Stimulated activated effector memory CD8-positive, alpha-beta T cell treated with anti-CD3 and anti-CD28 coated beads, Interleukin-12 subunit alpha, Interleukin-12 subunit beta, amount 100 ng/mL, for 72 hours (primary cell): ENCODE results near the gene PREX1.

Source experiments
- ATAC-seq: fragments of 150-1000 bp; cut with Tn5 transposase; 2 replicates; pipeline ENCODE4 v1.10.0; 2021
- DNase-seq, 2 donors: peaks; one replicate each; pipeline ENCODE4 v3.0.0; 2021 to 2022; ENCODE audit warnings: low spot score in 2 of 2
- H3K27ac Mint-ChIP-seq: one replicate; pipeline ENCODE4 v1.8.0; 2022; ENCODE audit warnings: mild to moderate bottlenecking, mixed read lengths
- H3K36me3 Mint-ChIP-seq: one replicate; pipeline ENCODE4 v1.8.0; 2022; ENCODE audit warnings: mild to moderate bottlenecking, mixed read lengths
- H3K4me1 Mint-ChIP-seq: one replicate; pipeline ENCODE4 v1.8.0; 2022; ENCODE audit warnings: mixed read lengths
- H3K4me3 Mint-ChIP-seq: one replicate; pipeline ENCODE4 v1.8.0; 2022; ENCODE audit warnings: mild to moderate bottlenecking, mixed read lengths
- H3K9me3 Mint-ChIP-seq: one replicate; pipeline ENCODE4 v1.8.0; 2022; ENCODE audit warnings: mixed read lengths

The PREX1 gene

DNA sequence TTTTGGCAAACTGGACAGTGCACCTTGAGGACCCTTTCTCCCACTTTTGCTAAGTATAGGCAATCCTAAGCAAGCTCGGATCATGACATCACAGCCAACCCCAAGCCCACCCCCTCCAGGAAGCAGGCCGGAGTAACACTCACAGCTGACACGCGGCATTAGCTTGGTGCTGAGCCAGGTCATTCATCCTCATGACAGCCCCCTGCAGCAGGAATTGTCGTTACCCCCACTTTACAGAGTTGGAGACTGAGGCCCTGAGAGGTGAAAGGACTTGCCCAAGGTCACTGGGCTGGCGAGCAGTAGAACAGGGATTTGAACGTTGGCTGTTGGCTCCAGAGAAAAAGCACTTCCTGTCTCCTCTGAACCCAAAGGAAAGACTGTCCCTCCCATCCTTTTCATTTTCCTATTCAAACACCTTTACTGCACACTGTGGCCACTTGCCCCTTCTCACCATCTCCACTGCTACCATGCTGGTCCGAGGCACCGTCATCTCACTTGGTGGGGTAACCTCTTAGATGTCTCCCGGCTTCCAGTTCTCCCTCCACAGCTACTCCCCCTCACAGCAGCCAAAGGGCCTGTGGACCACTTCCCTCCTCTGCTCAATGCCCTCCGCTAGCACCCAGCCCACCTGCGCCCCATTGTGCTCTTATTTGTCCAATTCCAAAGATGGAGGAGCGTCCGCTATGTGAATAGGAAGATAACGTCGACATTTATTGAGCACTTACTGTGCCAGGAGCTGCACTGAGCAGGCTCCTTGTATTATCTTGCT lies 84.7 kb downstream of the PREX1 start:
- Mint-ChIP-seq H3K27ac (peak overlapping the region; percentile 91), H3K36me3 (peaks cover 94% of the 10 kb centered on the region), H3K4me3 (no peak overlapping the region), H3K9me3 (no peaks in the 10 kb centered on the region), H3K4me1 (peaks cover 54% of the 10 kb centered on the region)
- DNase-seq (no peak), ATAC-seq (no peak)

DNA sequence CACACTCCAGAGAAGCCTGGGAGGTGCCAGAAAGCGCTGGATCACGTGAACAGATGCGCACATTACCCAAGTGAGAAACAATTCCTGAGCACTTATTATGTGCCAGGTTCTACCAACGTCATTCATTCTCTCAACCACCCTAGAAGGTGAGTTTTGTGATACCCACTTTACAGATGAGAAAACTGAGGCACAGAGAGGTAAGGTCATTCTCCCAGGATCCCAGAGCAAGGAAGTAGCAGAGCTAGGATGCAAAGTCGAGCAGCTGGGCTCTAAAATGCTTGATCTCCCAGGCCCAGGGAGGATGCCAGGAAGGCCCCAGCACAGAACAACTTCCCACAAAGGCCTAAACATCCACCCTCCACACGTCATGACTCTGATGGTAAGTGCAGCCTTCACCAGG lies 85.6 kb downstream of the PREX1 start:
- peak overlapping the region; percentile 91 for H3K27ac Mint-ChIP-seq
- ATAC-seq (no peak), DNase-seq (no peak)
- peaks cover 58% of the 10 kb centered on the region for H3K4me1 Mint-ChIP-seq
- peaks cover 97% of the 10 kb centered on the region for H3K36me3 Mint-ChIP-seq
- H3K9me3 Mint-ChIP-seq = no peaks in the 10 kb centered on the region
- no peak overlapping the region for H3K4me3 Mint-ChIP-seq

DNA sequence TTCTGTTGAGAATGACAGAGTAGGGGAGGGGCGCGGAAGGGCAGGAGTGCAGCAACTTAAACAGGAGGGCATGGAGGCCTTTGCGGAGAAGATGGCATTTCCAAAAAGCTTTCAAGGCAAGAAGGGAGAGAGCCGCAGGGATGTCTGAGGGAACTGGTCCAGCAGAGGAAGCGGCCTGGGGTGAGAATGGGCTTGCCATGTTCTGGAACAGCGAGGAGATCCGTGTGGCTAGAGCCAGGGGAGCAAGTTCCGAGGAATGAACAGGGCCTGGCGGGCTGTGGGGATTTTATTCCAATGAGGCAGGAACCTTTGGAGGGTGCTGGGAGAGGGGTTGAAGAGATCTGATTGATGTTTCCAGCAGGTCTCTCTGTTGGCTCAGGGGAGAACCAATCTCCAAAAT lies 86.1 kb downstream of the PREX1 start:
- ATAC-seq (no peak), DNase-seq (no peak)
- Mint-ChIP-seq H3K9me3 (no peaks in the 10 kb centered on the region), H3K27ac (peak overlapping the region; percentile 3), H3K36me3 (peaks cover 98% of the 10 kb centered on the region), H3K4me3 (no peak overlapping the region), H3K4me1 (peaks cover 64% of the 10 kb centered on the region)

DNA sequence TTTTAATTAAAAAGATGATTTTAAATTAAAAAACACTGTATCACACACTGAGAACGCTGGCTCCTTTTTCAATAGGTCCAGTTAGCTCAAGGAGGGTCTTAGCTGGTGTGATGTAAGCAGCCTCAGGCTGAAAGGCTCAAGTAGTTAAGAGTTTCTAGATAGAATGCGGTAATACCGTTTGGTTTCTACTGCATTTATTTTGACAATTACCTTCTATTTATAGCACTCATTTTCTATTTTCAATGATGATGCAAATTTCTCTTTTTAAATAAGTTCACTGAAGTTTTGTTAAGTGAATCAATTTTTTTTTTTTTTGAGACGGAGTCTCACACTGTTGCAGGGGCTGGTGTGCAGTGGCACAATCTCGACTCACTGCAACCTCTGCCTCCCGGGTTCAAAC lies 87.1 kb downstream of the PREX1 start:
- ATAC-seq (no peak), DNase-seq (no peak)
- H3K4me3 Mint-ChIP-seq = no peak overlapping the region
- H3K27ac Mint-ChIP-seq = no peak overlapping the region
- peaks cover 73% of the 10 kb centered on the region for H3K4me1 Mint-ChIP-seq
- peaks cover 99% of the 10 kb centered on the region for H3K36me3 Mint-ChIP-seq
- no peaks in the 10 kb centered on the region for H3K9me3 Mint-ChIP-seq

DNA sequence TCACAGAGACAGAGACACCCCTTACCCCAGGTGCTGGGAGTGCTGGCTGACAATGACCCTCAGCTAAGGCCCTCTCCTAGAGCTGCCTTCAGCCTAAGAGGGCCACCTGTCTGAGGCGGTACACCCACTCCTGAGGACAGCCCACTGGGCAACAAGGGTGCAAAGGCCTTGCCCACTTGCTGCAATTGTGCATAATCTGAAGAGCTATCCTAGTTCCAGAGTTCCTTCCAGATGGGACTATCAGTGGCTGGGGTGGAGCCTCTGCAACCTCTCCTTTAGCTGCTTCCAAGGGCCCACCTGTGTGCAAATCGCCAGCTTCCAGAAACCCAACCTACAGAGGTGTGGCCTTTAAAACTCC lies 87.5 kb downstream of the PREX1 start:
- H3K36me3 Mint-ChIP-seq = peaks cover 98% of the 10 kb centered on the region
- DNase-seq = no peak
- ATAC-seq = no peak
- no peaks in the 10 kb centered on the region for H3K9me3 Mint-ChIP-seq
- peak overlapping the region; percentile 98 for H3K27ac Mint-ChIP-seq
- H3K4me1 Mint-ChIP-seq = peaks cover 78% of the 10 kb centered on the region
- peak overlapping the region; percentile 72 for H3K4me3 Mint-ChIP-seq

DNA sequence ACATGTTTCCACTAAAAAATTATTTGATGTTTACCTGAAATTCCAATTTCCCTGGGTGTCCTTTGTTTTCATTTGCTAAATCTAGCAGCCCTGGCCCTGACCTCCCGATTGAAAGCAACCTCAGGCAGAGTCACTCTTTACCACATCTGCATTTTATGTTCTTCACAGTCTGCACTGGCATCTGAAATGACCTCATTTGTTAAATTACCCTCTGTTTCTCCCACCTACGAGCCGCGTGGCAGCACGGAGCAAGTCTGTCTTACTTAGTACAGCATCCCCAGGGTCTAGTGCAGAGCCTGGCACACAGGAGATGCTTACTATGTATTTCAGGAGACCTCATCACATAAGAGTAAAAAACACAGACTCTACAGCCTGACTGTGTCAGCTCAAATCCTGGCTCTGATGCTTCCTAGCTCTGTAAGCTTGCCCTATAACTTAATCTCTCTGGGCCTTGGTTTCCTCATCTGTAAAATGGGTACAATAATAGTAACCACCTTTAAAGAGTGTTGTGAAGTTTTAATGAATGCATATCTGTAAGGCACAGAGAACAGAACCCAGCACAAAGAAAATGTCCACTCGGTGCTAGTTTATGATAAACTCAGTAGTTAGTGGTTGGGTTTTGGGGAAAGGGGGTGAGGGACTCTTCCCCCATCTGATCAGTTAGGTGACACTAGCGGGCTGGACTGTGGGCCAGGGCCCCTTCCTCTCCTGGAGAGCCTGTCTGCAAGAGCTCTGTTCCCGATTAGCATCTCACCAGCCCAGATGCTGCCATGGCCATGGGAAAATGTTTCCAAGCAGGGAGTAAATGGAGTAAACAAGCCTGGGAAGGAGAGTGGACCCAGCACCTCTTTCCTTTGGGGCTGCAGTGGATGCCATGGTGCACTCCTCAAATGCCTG lies 88.2 kb downstream of the PREX1 start:
- Mint-ChIP-seq H3K36me3 (peaks cover 92% of the 10 kb centered on the region), H3K27ac (peak overlapping the region; percentile 98), H3K4me1 (peaks cover 82% of the 10 kb centered on the region), H3K4me3 (peak overlapping the region; percentile 72), H3K9me3 (no peaks in the 10 kb centered on the region)
- ATAC-seq (peak; percentile 85), DNase-seq (peak in 1 of 2 donors; percentile 69)

DNA sequence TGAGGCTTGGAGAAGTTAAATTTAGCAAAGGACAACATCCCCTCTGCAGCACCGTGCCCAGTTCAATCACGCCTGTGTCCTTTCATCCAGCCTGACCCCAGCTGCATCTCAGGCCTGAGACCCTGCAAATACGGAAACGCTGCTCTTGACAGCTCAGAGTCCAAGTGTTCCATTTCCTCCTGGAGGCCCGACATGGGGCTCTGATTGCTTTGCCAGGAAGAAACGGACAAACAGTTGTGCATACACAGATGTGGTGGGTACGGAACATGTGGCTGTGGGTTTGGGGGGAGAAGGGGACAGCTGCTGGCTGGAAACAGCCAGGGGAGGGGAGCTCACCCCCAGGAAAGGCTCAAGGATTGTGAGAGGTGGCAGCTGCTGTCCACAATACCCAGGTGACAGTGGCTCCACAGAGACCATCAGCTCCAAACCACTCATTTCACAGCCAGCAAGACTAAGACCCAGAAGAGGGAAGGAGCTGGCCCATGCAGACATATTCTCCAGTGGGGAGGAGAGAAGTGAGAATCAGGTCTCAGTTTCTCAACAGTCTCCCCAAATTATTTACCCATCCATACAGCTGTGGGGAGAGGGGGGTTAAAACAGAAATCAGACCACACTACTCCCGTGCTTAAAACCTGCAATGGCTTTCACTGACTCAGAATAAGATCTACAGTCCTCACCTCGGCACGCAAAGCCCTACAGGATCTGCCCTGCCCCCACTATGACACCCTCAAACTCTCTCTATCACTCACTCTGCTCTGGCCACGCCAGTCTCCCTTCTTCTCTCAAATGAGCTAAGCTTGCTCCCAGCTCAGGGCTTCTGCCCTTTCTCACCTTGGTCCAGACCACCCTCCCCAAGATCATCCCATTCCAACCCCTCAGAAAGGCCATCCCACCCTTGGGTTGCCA lies 89.1 kb downstream of the PREX1 start:
- H3K4me1 Mint-ChIP-seq = peaks cover 79% of the 10 kb centered on the region
- peak; percentile 94 for ATAC-seq
- H3K4me3 Mint-ChIP-seq = peak overlapping the region; percentile 72

DNA sequence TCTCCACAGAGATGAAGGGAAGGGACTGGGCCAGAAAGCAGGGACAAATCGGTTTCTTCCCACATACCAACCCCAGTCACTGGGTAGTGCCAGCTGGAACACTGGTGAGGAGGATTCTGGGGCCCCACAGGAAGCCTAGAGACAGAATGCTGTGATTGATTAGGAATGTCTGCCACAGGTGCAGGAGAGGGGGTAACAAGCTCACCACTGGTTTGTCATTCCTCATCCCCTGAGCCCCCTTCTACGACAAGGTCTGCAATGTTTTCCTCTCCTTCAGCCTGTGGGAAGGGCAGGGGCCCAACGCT lies 89.8 kb downstream of the PREX1 start:
- DNase-seq = no peak
- Mint-ChIP-seq H3K4me1 (peaks cover 79% of the 10 kb centered on the region), H3K4me3 (peak overlapping the region; percentile 72), H3K9me3 (no peaks in the 10 kb centered on the region), H3K27ac (peak overlapping the region; percentile 98), H3K36me3 (peaks cover 90% of the 10 kb centered on the region)
- no peak for ATAC-seq

More for the DNA sequence above, 89.1 kb downstream of the PREX1 start:
- peak in 1 of 2 donors; percentile 89 for DNase-seq
- Mint-ChIP-seq H3K9me3 (no peaks in the 10 kb centered on the region), H3K27ac (peak overlapping the region; percentile 98), H3K36me3 (peaks cover 90% of the 10 kb centered on the region)

DNA sequence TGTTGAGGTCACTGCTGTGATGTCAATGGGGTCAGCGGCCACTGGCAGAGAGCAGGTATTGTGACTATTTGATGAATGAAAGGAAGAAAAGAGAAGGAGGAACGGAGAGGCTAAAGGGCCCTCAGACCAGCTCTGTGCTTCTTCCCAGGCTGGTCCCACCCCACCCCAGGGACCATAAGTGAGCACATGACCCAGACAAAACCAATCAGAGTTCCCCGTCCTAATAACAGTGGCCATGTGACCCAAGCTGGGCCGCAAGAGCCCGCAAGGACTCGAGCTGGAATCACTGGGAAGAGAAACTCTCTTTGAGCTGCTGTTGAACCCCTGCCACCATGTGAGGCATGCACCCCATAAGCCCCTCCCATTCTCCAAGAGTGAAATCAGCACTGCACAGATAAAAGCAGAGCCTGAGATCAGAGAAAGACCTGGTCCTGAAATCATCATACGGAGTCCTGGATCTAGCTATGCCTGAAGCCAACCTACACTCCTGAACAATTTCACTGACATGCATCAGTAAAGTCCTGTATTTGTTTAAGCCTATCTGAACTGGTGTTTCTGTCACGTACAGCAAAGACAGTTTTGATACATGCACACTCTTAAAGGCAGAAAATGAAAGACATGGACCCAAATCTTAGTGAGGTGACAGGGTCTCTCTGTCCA lies 90.2 kb downstream of the PREX1 start:
- Mint-ChIP-seq H3K27ac (peak overlapping the region; percentile 98), H3K4me1 (peaks cover 80% of the 10 kb centered on the region), H3K9me3 (no peaks in the 10 kb centered on the region), H3K36me3 (peaks cover 88% of the 10 kb centered on the region), H3K4me3 (peak overlapping the region; percentile 72)
- no peak for ATAC-seq
- DNase-seq = no peak

DNA sequence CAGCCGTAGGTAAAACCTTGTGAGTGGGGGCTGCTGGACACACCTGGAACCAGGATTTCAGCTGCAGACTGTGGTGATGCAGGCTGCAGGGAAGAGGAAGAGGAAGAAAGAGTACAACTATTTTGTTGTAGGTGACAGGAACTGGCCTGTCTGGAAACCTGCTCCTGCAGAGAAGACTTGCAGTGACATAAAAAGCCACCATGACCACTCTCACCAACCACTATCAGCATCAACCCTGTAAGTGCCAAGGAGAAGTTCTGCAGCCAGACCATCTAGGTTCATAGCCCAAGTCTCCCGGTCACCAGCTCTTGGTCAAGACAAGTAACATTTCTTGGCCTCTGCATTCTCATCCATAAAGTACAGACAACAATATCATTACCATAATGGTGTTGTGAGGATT lies 91.2 kb downstream of the PREX1 start:
- Mint-ChIP-seq H3K27ac (peak overlapping the region; percentile 98), H3K4me3 (no peak overlapping the region), H3K36me3 (peaks cover 88% of the 10 kb centered on the region)

DNA sequence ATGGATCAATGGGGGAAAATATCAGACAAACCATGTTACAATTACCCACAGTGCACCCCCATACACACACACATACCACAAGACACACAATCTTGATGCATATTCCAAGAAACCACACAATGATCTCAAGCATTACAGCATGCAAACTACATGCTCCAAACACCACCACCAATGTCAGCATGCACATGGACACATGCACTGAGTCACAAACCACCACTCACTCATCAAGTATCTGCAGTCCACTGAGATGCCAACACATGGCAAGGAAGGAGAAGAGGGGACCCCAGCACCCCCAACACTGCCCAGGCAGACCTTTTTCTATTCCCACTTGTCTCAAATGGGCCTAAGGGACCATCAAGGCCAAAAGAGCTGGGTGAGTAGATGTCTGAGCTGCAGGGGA lies 91.6 kb downstream of the PREX1 start:
- Mint-ChIP-seq H3K4me1 (peaks cover 75% of the 10 kb centered on the region), H3K9me3 (no peaks in the 10 kb centered on the region), H3K36me3 (peaks cover 88% of the 10 kb centered on the region), H3K4me3 (no peak overlapping the region), H3K27ac (peak overlapping the region; percentile 98)
- no peak for DNase-seq
- ATAC-seq = peak; percentile 25

More for the DNA sequence above, 91.2 kb downstream of the PREX1 start:
- ATAC-seq (no peak), DNase-seq (no peak)
- Mint-ChIP-seq H3K9me3 (no peaks in the 10 kb centered on the region), H3K4me1 (peaks cover 75% of the 10 kb centered on the region)

DNA sequence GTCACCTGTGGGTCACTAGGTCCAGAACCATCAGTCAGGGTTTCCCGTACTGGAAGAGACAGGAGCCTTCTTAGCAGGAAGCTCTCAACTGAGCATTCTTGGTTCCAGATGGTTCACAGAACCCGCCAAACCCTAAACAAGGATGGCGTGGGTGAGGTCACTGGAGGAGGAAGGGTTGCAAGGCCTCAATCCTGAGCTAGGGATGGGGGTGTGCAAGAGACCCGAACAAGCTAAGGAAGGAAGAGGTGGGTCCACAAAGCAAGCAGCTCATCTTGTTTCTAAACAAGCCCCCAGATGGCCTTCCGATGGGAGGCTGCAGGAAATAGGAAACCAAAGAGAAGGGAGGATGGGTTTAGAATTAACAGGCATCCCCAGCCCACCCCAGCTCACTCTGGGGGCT lies 92.7 kb downstream of the PREX1 start:
- peak overlapping the region; percentile 80 for H3K27ac Mint-ChIP-seq
- H3K4me1 Mint-ChIP-seq = peaks cover 80% of the 10 kb centered on the region
- H3K4me3 Mint-ChIP-seq = no peak overlapping the region
- ATAC-seq (no peak), DNase-seq (no peak)
- no peaks in the 10 kb centered on the region for H3K9me3 Mint-ChIP-seq
- H3K36me3 Mint-ChIP-seq = peaks cover 88% of the 10 kb centered on the region

DNA sequence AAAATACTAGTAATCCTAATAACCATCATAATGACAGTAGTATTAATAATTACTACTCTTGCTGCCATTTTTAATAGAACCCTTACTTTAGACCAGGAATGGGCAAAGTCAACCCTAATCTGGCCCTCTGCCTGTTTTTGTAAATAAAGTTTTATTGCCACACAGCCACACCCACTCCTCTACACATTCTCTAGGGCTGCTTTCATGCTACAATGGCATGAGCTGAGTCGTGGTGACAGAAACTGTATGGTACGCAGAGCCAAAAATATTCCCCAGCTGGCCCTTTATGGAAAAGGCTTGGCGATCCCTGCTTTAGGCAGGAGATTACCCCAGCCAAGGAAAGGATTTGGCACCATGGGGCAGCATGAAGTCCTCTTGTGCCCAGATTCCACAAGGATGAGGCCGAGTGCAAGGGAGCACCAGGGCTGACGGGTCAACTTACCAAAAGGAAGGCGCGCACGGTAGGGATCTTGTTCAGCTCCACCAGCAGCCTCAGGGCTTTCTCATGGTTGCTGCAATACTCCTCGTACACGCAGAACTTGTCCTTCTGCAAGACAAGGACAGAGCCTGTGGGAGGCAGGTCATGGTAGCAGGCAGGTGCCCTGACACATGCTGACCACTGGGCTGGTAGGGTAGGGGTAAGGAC lies 93.6 kb downstream of the PREX1 start:
- DNase-seq = no peak
- peaks cover 80% of the 10 kb centered on the region for H3K4me1 Mint-ChIP-seq
- H3K9me3 Mint-ChIP-seq = no peaks in the 10 kb centered on the region
- peak overlapping the region; percentile 80 for H3K27ac Mint-ChIP-seq
- H3K36me3 Mint-ChIP-seq = peaks cover 88% of the 10 kb centered on the region
- ATAC-seq = no peak
- no peak overlapping the region for H3K4me3 Mint-ChIP-seq

DNA sequence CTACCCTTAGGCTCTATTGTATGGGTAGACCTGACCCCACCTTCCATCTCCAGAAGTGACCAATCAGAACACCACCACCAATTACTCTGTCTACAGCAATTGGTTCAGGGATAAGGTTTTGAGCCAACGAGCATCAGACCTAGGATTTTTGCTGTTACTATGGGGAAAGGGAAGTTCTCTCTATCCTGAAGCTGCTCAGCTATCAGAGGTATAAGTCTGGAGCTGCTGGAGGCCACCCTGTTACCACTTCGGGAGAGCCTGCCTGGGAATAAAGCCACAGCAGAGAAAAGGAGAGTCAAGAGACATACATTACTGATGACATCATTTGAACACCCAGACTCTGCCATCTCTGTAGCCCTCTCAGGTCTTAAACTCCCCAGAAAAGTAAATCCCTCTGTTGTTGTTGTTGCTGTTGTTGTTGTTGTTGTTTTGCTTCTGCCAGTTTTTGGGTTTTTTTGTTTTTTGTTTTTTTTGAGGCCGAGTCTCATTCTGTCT lies 94.5 kb downstream of the PREX1 start:
- H3K4me1 Mint-ChIP-seq = peaks cover 80% of the 10 kb centered on the region
- ATAC-seq (no peak), DNase-seq (no peak)
- no peaks in the 10 kb centered on the region for H3K9me3 Mint-ChIP-seq
- peaks cover 88% of the 10 kb centered on the region for H3K36me3 Mint-ChIP-seq
- no peak overlapping the region for H3K4me3 Mint-ChIP-seq
- H3K27ac Mint-ChIP-seq = peak overlapping the region; percentile 17
